Measurements from ENCODE around the gene ACKR1.

DNA sequence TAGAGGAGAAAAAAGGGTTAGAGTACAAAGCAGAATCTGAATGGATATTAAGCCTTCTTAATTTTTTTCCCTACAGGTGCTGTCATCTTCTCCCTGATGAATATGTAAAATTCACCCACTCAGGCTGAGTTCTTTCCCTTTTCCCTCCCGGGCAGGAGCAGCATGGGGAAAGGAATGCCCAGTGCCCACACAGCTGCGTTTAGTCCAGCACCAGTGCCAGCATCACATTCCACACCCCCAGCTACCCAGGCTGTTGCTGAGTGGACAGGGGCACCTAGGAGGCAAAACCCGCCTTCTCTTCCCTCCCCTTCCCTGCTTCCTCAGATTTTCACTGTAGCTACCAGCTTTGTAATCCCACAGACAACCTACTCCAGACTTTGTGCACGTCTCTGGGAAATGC lies 36.6 kb upstream of the ACKR1 start:
- TF ChIP-seq, protein P1, sequence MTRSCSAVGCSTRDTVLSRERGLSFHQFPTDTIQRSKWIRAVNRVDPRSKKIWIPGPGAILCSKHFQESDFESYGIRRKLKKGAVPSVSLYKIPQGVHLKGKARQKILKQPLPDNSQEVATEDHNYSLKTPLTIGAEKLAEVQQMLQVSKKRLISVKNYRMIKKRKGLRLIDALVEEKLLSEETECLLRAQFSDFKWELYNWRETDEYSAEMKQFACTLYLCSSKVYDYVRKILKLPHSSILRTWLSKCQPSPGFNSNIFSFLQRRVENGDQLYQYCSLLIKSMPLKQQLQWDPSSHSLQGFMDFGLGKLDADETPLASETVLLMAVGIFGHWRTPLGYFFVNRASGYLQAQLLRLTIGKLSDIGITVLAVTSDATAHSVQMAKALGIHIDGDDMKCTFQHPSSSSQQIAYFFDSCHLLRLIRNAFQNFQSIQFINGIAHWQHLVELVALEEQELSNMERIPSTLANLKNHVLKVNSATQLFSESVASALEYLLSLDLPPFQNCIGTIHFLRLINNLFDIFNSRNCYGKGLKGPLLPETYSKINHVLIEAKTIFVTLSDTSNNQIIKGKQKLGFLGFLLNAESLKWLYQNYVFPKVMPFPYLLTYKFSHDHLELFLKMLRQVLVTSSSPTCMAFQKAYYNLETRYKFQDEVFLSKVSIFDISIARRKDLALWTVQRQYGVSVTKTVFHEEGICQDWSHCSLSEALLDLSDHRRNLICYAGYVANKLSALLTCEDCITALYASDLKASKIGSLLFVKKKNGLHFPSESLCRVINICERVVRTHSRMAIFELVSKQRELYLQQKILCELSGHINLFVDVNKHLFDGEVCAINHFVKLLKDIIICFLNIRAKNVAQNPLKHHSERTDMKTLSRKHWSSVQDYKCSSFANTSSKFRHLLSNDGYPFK (CRISPR knock-in tag; IDR thresholded peaks at IDR 0.05; ENCODE audit: borderline replicate concordance) = no peak
- TF ChIP-seq NR2F1 (CRISPR knock-in tag; IDR thresholded peaks at IDR 0.05) (no peak), RFX5 (IDR thresholded peaks at IDR 0.05; ENCODE audit: low read depth, low read length) (no peak), EP300 (IDR thresholded peaks at IDR 0.05; ENCODE audit: low read depth in 2 of 2, low read length in 2 of 2) (no peak), EP300 (CRISPR knock-in tag; IDR thresholded peaks at IDR 0.05; ENCODE audit: borderline replicate concordance) (no peak), NFE2 (CRISPR knock-in tag; IDR thresholded peaks at IDR 0.05) (no peak), HCFC1 (IDR thresholded peaks at IDR 0.05; ENCODE audit: low read depth, low read length) (no peak), EZH2 (conservative IDR thresholded peaks at IDR 0.05; ENCODE audit: low read depth, low read length) (no peak), POLR2A (IDR thresholded peaks at IDR 0.05; ENCODE audit: insufficient read depth in 1 of 2, low read depth in 2 of 2, low read length in 2 of 2) (no peak), RNF2 (conservative IDR thresholded peaks at IDR 0.05; ENCODE audit: low read depth) (no peak), ZFX (CRISPR knock-in tag; IDR thresholded peaks at IDR 0.05; ENCODE audit: low read depth) (no peak)
- TF ChIP-seq, protein P2, sequence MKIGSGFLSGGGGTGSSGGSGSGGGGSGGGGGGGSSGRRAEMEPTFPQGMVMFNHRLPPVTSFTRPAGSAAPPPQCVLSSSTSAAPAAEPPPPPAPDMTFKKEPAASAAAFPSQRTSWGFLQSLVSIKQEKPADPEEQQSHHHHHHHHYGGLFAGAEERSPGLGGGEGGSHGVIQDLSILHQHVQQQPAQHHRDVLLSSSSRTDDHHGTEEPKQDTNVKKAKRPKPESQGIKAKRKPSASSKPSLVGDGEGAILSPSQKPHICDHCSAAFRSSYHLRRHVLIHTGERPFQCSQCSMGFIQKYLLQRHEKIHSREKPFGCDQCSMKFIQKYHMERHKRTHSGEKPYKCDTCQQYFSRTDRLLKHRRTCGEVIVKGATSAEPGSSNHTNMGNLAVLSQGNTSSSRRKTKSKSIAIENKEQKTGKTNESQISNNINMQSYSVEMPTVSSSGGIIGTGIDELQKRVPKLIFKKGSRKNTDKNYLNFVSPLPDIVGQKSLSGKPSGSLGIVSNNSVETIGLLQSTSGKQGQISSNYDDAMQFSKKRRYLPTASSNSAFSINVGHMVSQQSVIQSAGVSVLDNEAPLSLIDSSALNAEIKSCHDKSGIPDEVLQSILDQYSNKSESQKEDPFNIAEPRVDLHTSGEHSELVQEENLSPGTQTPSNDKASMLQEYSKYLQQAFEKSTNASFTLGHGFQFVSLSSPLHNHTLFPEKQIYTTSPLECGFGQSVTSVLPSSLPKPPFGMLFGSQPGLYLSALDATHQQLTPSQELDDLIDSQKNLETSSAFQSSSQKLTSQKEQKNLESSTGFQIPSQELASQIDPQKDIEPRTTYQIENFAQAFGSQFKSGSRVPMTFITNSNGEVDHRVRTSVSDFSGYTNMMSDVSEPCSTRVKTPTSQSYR (CRISPR knock-in tag; IDR thresholded peaks at IDR 0.05; ENCODE audit: borderline replicate concordance) = no peak
- TF ChIP-seq, protein P3, sequence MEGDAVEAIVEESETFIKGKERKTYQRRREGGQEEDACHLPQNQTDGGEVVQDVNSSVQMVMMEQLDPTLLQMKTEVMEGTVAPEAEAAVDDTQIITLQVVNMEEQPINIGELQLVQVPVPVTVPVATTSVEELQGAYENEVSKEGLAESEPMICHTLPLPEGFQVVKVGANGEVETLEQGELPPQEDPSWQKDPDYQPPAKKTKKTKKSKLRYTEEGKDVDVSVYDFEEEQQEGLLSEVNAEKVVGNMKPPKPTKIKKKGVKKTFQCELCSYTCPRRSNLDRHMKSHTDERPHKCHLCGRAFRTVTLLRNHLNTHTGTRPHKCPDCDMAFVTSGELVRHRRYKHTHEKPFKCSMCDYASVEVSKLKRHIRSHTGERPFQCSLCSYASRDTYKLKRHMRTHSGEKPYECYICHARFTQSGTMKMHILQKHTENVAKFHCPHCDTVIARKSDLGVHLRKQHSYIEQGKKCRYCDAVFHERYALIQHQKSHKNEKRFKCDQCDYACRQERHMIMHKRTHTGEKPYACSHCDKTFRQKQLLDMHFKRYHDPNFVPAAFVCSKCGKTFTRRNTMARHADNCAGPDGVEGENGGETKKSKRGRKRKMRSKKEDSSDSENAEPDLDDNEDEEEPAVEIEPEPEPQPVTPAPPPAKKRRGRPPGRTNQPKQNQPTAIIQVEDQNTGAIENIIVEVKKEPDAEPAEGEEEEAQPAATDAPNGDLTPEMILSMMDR (CRISPR knock-in tag; IDR thresholded peaks at IDR 0.05) = no peak

All from HepG2 (cell line).